ENCODE data around the gene GNG8. TPM values are rescaled to one million over a fixed set of nuclear protein-coding genes. Genes with fewer than 3 reads are reported as not detected.

The GNG8 gene
- total and polyA plus RNA-seq, 2 of the 13 experiments (the other 11 are each of a cell fraction or from before 2014, with no cell fraction given): not detected

DNA sequence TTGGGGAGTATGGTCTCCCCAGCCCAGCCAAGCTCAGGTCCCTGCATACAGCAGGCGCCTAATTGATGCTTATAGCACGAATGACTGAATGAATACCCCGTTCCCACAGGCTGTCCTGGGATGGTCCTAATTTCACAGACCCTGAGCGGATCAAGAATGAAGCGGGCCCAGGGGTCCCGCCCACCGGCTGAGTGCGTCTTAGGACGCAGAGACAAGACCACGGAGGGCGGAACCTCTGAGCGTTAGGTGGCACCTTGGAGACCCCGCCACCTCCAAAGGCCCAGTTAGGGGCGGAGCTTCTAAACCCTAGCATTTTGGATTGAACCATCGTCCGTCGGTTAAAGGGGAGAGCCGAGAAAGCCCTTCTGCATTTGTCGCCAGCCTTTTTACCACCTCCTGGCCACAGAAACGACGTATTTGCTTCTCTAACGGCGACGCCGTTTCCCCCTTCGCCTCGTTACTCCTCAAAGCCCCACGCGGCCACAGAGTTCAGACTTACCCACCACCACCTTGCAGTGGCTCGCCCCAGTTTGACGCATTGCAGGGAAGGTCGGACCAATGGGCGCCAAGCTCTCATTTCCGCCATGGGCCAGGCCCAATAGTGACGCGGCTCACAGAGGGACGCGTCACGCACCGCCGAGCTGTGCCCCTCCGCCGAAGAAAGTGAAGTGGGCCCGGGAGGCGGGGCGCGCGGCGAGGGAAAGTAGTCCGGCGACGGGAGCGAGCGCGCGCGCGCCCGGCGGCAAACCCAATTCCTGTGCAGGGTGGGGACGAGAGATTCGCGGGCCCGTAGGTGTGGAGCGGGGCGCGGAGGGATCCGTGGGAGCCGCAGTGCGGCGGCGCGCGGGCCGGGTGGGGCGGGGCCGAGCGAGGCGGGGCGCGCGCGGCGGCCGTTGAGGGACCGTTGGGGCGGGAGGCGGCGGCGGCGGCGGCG lies 35.4 kb downstream of the GNG8 start (continued):
- TF ChIP-seq ZNF44 (CRISPR knock-in tag; IDR thresholded peaks at IDR 0.05) (no peak), ISL2 (CRISPR knock-in tag; IDR thresholded peaks at IDR 0.05) (peak; percentile 62), HMG20B (CRISPR knock-in tag; conservative IDR thresholded peaks at IDR 0.05) (peak; percentile 69; the same call in 1 of the 2 replicates), ELF1 (CRISPR knock-in tag; IDR thresholded peaks at IDR 0.05) (peak; percentile 69), ZNF547 (CRISPR knock-in tag; IDR thresholded peaks at IDR 0.05) (no peak; the same call in 1 of the 2 replicates), ZNF563 (CRISPR knock-in tag; IDR thresholded peaks at IDR 0.05) (peak; percentile 89), SNRNP70 (IDR thresholded peaks at IDR 0.05; ENCODE audit: low read depth, low read length) (no peak), ZNF232 (CRISPR knock-in tag; IDR thresholded peaks at IDR 0.05; ENCODE audit: borderline replicate concordance) (peak; percentile 59; the same call in 1 of the 2 replicates), PITX1 (CRISPR knock-in tag; IDR thresholded peaks at IDR 0.05) (no peak), ZNF629 (CRISPR knock-in tag; conservative IDR thresholded peaks at IDR 0.05) (0 out of 2 replicates have a peak, but pooled peaks have one; percentile 23), ZNF354B (CRISPR knock-in tag; IDR thresholded peaks at IDR 0.05) (no peak)
- TF ChIP-seq, protein P1, sequence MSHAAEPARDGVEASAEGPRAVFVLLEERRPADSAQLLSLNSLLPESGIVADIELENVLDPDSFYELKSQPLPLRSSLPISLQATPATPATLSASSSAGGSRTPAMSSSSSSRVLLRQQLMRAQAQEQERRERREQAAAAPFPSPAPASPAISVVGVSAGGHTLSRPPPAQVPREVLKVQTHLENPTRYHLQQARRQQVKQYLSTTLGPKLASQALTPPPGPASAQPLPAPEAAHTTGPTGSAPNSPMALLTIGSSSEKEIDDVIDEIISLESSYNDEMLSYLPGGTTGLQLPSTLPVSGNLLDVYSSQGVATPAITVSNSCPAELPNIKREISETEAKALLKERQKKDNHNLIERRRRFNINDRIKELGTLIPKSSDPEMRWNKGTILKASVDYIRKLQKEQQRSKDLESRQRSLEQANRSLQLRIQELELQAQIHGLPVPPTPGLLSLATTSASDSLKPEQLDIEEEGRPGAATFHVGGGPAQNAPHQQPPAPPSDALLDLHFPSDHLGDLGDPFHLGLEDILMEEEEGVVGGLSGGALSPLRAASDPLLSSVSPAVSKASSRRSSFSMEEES (CRISPR knock-in tag; IDR thresholded peaks at IDR 0.05): 0 out of 2 replicates have a peak, but pooled peaks have one; percentile 24
- TF ChIP-seq, protein P2, sequence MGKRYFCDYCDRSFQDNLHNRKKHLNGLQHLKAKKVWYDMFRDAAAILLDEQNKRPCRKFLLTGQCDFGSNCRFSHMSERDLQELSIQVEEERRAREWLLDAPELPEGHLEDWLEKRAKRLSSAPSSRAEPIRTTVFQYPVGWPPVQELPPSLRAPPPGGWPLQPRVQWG (CRISPR knock-in tag; IDR thresholded peaks at IDR 0.05; ENCODE audit: borderline replicate concordance, low read depth): no peak
- TF ChIP-seq, protein P3, sequence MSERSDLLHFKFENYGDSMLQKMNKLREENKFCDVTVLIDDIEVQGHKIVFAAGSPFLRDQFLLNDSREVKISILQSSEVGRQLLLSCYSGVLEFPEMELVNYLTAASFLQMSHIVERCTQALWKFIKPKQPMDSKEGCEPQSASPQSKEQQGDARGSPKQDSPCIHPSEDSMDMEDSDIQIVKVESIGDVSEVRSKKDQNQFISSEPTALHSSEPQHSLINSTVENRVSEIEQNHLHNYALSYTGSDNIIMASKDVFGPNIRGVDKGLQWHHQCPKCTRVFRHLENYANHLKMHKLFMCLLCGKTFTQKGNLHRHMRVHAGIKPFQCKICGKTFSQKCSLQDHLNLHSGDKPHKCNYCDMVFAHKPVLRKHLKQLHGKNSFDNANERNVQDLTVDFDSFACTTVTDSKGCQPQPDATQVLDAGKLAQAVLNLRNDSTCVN (CRISPR knock-in tag; IDR thresholded peaks at IDR 0.05; ENCODE audit: borderline replicate concordance): peak; percentile 19; the same call in 1 of the 2 replicates
- TF ChIP-seq, protein P4, sequence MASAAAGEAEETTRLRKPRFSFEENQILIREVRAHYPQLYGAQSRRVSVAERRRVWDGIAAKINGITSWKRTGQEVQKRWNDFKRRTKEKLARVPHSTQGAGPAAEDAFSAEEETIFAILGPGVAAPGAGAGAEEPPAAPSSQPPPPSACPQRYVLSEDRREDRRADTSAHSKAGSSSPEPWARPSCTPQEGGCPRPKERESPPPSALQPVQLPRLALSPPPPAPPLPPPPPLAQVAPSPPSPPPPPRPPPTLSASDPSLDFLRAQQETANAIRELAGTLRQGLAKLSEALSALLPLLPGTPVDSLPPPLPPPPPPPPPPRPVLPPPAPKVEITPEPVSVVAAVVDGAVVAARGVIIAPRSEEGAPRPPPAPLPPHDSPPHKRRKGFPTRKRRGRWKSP (CRISPR knock-in tag; IDR thresholded peaks at IDR 0.05): no peak
- TF ChIP-seq, protein P5, sequence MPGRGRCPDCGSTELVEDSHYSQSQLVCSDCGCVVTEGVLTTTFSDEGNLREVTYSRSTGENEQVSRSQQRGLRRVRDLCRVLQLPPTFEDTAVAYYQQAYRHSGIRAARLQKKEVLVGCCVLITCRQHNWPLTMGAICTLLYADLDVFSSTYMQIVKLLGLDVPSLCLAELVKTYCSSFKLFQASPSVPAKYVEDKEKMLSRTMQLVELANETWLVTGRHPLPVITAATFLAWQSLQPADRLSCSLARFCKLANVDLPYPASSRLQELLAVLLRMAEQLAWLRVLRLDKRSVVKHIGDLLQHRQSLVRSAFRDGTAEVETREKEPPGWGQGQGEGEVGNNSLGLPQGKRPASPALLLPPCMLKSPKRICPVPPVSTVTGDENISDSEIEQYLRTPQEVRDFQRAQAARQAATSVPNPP (CRISPR knock-in tag; IDR thresholded peaks at IDR 0.05): no peak
- TF ChIP-seq, protein P6, sequence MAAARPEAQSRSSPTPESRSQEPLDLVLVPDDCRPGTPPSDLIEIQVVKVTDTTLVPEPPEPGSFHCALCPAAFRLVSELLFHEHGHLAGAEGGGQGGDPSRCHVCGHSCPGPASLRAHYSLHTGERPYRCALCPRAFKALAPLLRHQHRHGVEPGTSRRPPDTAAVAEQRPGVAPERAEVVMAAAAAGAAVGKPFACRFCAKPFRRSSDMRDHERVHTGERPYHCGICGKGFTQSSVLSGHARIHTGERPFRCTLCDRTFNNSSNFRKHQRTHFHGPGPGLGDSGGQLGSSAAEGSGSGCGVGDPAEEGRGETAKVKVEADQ (CRISPR knock-in tag; IDR thresholded peaks at IDR 0.05; ENCODE audit: borderline replicate concordance): peak; percentile 96
- TF ChIP-seq, protein P7, sequence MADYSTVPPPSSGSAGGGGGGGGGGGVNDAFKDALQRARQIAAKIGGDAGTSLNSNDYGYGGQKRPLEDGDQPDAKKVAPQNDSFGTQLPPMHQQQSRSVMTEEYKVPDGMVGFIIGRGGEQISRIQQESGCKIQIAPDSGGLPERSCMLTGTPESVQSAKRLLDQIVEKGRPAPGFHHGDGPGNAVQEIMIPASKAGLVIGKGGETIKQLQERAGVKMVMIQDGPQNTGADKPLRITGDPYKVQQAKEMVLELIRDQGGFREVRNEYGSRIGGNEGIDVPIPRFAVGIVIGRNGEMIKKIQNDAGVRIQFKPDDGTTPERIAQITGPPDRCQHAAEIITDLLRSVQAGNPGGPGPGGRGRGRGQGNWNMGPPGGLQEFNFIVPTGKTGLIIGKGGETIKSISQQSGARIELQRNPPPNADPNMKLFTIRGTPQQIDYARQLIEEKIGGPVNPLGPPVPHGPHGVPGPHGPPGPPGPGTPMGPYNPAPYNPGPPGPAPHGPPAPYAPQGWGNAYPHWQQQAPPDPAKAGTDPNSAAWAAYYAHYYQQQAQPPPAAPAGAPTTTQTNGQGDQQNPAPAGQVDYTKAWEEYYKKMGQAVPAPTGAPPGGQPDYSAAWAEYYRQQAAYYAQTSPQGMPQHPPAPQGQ (CRISPR knock-in tag; IDR thresholded peaks at IDR 0.05; ENCODE audit: borderline replicate concordance): no peak
